ENCODE data around the gene ARID4B. TPM values are rescaled to one million over a fixed set of nuclear protein-coding genes. Genes with fewer than 3 reads are reported as not detected.

Gene ARID4B
- total RNA-seq, 4 donors from 2014 or later: 11.5 to 18.8 (median 16.5) TPM

GRCh38 chr1:235187316-235187715, 140.7 kb downstream of the ARID4B start:
- intact Hi-C loops (cut with DNase I; ENCODE audit: low total_unique reads) (no loop called here), in situ Hi-C loops (cut with MboI; ENCODE audit: low sequenced_read_pairs in 4 of 4) (no loop called here)
- TF ChIP-seq, protein P1, sequence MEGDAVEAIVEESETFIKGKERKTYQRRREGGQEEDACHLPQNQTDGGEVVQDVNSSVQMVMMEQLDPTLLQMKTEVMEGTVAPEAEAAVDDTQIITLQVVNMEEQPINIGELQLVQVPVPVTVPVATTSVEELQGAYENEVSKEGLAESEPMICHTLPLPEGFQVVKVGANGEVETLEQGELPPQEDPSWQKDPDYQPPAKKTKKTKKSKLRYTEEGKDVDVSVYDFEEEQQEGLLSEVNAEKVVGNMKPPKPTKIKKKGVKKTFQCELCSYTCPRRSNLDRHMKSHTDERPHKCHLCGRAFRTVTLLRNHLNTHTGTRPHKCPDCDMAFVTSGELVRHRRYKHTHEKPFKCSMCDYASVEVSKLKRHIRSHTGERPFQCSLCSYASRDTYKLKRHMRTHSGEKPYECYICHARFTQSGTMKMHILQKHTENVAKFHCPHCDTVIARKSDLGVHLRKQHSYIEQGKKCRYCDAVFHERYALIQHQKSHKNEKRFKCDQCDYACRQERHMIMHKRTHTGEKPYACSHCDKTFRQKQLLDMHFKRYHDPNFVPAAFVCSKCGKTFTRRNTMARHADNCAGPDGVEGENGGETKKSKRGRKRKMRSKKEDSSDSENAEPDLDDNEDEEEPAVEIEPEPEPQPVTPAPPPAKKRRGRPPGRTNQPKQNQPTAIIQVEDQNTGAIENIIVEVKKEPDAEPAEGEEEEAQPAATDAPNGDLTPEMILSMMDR (IDR thresholded peaks at IDR 0.05 in 4 of 5, conservative IDR thresholded peaks at IDR 0.05 in 1 of 5): no peak
- TF ChIP-seq POLR2A (IDR thresholded peaks at IDR 0.05): no peak
- no peak overlapping the region for H3K4me3 ChIP-seq
- DNase-seq (no peak), ATAC-seq (no peak)
- peaks cover 0 to 17% of the 10 kb centered on the region in 2 donors for H3K36me3 ChIP-seq
- H3K27ac ChIP-seq: no peak overlapping the region
- no peaks in the 10 kb centered on the region for H3K27me3 ChIP-seq
- no peaks in the 10 kb centered on the region for H3K9me3 ChIP-seq
- peaks cover 0 to 6% of the 10 kb centered on the region in 2 donors for H3K4me1 ChIP-seq

DNA sequence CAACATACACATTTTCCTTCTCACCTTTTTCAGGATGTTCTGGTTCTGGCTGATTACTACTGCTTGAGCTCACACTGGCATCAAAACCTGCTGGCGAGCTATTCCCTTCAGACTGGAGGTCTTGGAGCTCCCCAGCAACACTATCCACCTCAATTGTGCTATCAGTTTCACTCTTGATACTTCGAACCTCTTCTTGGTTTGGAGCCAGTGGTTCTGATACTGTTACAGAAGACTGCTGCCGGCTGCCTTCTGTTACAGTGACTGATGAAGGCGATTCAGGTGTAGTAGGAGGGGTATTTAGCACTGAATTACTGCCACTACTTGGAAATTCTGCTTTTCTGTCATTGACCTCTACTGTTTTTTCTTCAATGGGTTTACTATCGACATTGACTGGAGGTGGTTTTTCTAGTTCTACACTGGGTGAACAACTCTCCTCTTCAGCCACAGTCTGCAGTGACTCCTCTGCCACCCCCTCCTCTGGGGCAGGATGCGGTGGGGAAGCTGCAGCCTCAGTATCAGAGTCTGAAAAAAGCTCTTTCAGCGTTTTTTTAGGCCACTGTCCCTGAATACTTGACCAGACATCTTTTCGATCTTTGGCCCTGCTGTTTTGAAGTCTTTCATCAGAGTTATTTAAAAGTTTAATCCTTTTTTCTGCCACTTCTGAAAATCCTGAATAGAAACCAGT, 146.3 kb downstream of the ARID4B start:
- H3K27ac ChIP-seq: no peak overlapping the region
- H3K4me1 ChIP-seq: no peaks in the 10 kb centered on the region
- H3K36me3 ChIP-seq: peaks cover 0 to 30% of the 10 kb centered on the region in 2 donors
- in situ Hi-C loops (cut with MboI; ENCODE audit: low sequenced_read_pairs in 4 of 4): no loop called here
- no peaks in the 10 kb centered on the region for H3K27me3 ChIP-seq
- no peaks in the 10 kb centered on the region for H3K9me3 ChIP-seq
- ATAC-seq (no peak), DNase-seq (no peak)
- intact Hi-C loops (cut with DNase I; ENCODE audit: low total_unique reads): no loop called here
- TF ChIP-seq POLR2A (IDR thresholded peaks at IDR 0.05): no peak
- TF ChIP-seq, protein P1 (IDR thresholded peaks at IDR 0.05 in 4 of 5, conservative IDR thresholded peaks at IDR 0.05 in 1 of 5): no peak
- no peak overlapping the region for H3K4me3 ChIP-seq

DNA sequence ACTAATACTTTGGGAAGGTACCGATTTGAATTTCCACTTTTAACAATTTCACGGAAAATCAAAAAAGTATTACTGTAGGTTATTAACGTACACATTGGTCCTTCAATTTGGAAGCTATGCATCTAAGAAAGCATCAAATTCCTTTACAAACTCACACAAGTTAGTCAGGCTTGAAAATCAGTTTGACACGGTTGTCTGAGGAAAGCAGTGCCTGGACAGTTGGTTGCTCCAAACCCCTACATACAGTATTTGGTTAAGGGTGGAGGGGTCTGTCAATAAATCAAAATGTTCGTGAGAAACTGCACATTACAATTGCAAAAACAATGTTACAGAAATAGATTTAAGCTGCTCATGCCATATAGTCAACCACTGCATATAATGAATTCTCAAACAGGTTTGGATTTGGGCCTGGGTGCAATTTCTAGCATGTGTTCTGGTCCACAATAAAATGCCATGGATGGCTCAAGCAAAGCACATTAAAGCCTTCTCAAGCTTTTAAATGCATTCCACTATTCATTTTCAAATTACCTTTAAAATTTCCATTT, 147.0 kb downstream of the ARID4B start:
- no peak for TF ChIP-seq POLR2A (IDR thresholded peaks at IDR 0.05)
- TF ChIP-seq, protein P1 (IDR thresholded peaks at IDR 0.05 in 4 of 5, conservative IDR thresholded peaks at IDR 0.05 in 1 of 5): no peak
- in situ Hi-C loops (cut with MboI; ENCODE audit: low sequenced_read_pairs in 4 of 4): no loop called here
- Histone ChIP-seq H3K9me3 (no peaks in the 10 kb centered on the region), H3K36me3 (peaks cover 0 to 34% of the 10 kb centered on the region in 2 donors), H3K4me3 (no peak overlapping the region), H3K27me3 (no peaks in the 10 kb centered on the region), H3K4me1 (no peaks in the 10 kb centered on the region), H3K27ac (no peak overlapping the region)
- no peak for DNase-seq
- intact Hi-C loops (cut with DNase I; ENCODE audit: low total_unique reads): no loop called here
- ATAC-seq: no peak

DNA sequence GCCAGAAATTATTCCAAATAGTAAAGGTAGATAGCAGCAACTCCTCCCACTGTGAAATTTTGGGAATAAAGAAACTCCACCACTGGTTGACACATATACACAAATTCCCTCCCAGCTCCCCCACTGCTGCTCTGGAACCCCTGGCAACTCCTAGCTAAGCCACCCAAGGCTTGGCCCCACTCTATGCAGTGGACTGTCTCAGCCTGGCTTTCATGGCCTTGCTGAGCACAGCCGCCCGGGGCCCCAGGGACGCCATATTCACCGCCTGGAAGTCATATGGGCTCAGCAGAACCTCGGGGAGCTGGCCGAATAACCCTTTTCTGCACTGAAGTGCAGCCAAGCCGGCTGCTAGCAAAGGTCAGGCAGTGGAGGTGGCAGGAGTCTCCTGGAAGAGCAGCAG, 151.5 kb downstream of the ARID4B start:
- in situ Hi-C loops (cut with MboI; ENCODE audit: low sequenced_read_pairs in 4 of 4) (no loop called here), intact Hi-C loops (cut with DNase I; ENCODE audit: low total_unique reads) (no loop called here)
- H3K36me3 ChIP-seq: peaks cover 0 to 61% of the 10 kb centered on the region in 2 donors
- no peak overlapping the region for H3K4me3 ChIP-seq
- no peaks in the 10 kb centered on the region for H3K4me1 ChIP-seq
- no peaks in the 10 kb centered on the region for H3K27me3 ChIP-seq
- DNase-seq: no peak
- ATAC-seq: no peak
- no peak overlapping the region for H3K27ac ChIP-seq
- TF ChIP-seq POLR2A (IDR thresholded peaks at IDR 0.05): no peak
- TF ChIP-seq, protein P1 (IDR thresholded peaks at IDR 0.05 in 4 of 5, conservative IDR thresholded peaks at IDR 0.05 in 1 of 5): no peak
- no peaks in the 10 kb centered on the region for H3K9me3 ChIP-seq
